Measurements from ENCODE around the gene ANKRD33B. TPM values are rescaled to one million over a fixed set of nuclear protein-coding genes. Genes with fewer than 3 reads are reported as not detected.
A peak's percentile ranks its signal among the peaks of the same experiment; 100 is the strongest.
"Not testable (repeated sequence)": the region's sequence is repeated elsewhere in the genome, so short reads cannot be mapped to it uniquely, and the experiment has no call there.

The ANKRD33B gene
- total and polyA plus RNA-seq, 2 donors (not counting 1 experiment from before 2014, with no cell fraction given), result 7.7 to 7.8 TPM

DNA sequence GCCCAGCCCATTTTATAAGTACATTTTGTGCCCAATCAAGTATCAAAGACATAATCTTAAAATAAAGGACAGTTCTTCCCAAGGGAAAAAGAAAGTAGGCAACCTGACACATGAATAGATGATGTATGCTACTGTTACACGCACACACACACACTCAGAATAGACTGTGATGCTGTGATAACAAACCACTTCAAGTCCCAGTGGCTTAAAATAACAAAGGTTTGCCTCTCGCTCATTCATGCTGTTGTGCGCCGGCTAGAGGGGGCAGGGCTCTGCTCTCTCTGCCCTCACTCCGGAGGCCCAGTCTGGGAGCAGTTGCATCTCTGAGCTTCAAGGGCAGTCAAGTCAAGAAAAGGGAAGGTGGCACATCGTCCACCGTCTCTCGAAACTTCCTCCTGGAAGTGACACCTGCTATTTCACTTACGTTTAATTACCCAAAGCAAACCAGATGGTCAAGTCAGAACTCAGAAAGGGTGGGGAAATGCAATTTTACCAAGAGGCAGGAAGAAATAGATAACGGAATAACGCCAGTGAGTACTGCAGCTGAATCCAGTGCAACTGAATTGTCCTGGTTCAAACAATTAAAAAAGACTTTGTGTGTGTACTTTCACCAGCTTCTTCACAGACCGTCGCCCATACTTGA is 43.3 kb downstream of the ANKRD33B start:
- Histone ChIP-seq H3K4me3 (replicated peaks in 1 of 4; ENCODE audit: control extremely low read depth in 1 of 4, insufficient read depth in 1 of 4, low read depth in 3 of 4, low read length in 4 of 4) (no peak overlapping the region), H3K36me3 (ENCODE audit: control insufficient read depth, insufficient read depth, low read length) (no peaks in the 10 kb centered on the region), H4K20me1 (ENCODE audit: control insufficient read depth, extremely low read depth, insufficient read depth, low read length) (no peaks in the 10 kb centered on the region), H3K27me3 (ENCODE audit: control insufficient read depth, insufficient read depth, low read length) (no peaks in the 10 kb centered on the region), H3K9ac (ENCODE audit: insufficient read depth, low read length) (no peak overlapping the region), H2AFZ (ENCODE audit: low read length) (no peak overlapping the region), H3K79me2 (ENCODE audit: control insufficient read depth, insufficient read depth, low read length) (no peaks in the 10 kb centered on the region), H3K27ac (ENCODE audit: insufficient read depth, low read length) (peak overlapping the region; percentile 4), H3K4me1 (ENCODE audit: control insufficient read depth, extremely low read depth, insufficient read depth, low read length) (peaks cover 8% of the 10 kb centered on the region), H3K4me2 (ENCODE audit: extremely low read depth, insufficient read depth, low read length) (no peak overlapping the region), H3K9me3 (ENCODE audit: control insufficient read depth, insufficient read depth, low read depth, low read length) (no peaks in the 10 kb centered on the region)
- peak; percentile 79 to 89 for DNase-seq (ENCODE audit: low read depth in 2 of 2)
- TF ChIP-seq, protein P1, sequence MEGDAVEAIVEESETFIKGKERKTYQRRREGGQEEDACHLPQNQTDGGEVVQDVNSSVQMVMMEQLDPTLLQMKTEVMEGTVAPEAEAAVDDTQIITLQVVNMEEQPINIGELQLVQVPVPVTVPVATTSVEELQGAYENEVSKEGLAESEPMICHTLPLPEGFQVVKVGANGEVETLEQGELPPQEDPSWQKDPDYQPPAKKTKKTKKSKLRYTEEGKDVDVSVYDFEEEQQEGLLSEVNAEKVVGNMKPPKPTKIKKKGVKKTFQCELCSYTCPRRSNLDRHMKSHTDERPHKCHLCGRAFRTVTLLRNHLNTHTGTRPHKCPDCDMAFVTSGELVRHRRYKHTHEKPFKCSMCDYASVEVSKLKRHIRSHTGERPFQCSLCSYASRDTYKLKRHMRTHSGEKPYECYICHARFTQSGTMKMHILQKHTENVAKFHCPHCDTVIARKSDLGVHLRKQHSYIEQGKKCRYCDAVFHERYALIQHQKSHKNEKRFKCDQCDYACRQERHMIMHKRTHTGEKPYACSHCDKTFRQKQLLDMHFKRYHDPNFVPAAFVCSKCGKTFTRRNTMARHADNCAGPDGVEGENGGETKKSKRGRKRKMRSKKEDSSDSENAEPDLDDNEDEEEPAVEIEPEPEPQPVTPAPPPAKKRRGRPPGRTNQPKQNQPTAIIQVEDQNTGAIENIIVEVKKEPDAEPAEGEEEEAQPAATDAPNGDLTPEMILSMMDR (conservative IDR thresholded peaks at IDR 0.05 in 1 of 2, IDR thresholded peaks at IDR 0.05 in 1 of 2; ENCODE audit: low read depth in 1 of 2, low read length in 2 of 2), result no peak
- no peak for TF ChIP-seq EZH2 (IDR thresholded peaks at IDR 0.05; ENCODE audit: low read length, missing control alignments)

DNA sequence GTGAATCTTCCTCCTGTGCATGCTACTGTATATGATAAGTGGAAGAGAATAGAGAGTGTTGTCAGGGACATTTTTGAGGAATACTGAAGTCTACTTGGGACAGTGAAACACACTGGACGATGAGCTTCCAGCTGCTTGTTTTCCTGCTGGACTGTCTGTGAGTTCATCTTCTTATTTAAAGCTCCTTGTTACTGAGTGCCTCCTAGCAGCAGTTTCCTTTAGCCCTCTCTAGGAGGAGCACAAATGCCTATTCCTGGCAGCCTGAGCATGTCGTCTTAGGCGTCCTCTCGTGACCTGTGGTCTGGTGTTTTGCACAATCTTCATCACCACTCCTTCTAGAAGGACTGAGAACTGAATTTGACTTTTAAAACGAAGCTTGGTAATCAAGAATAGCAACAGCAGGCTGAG is 43.8 kb downstream of the ANKRD33B start:
- H2AFZ ChIP-seq (ENCODE audit: low read length), result no peak overlapping the region
- peak; percentile 52 to 90 for DNase-seq (ENCODE audit: low read depth in 2 of 2)
- H3K36me3 ChIP-seq (ENCODE audit: control insufficient read depth, insufficient read depth, low read length), result no peaks in the 10 kb centered on the region
- no peak overlapping the region for H3K4me3 ChIP-seq (replicated peaks in 1 of 4; ENCODE audit: control extremely low read depth in 1 of 4, insufficient read depth in 1 of 4, low read depth in 3 of 4, low read length in 4 of 4)
- no peaks in the 10 kb centered on the region for H3K79me2 ChIP-seq (ENCODE audit: control insufficient read depth, insufficient read depth, low read length)
- peaks cover 8% of the 10 kb centered on the region for H3K4me1 ChIP-seq (ENCODE audit: control insufficient read depth, extremely low read depth, insufficient read depth, low read length)
- H3K27ac ChIP-seq (ENCODE audit: insufficient read depth, low read length), result peak overlapping the region; percentile 4
- no peak overlapping the region for H3K4me2 ChIP-seq (ENCODE audit: extremely low read depth, insufficient read depth, low read length)
- no peaks in the 10 kb centered on the region for H3K9me3 ChIP-seq (ENCODE audit: control insufficient read depth, insufficient read depth, low read depth, low read length)
- TF ChIP-seq, protein P1 (conservative IDR thresholded peaks at IDR 0.05 in 1 of 2, IDR thresholded peaks at IDR 0.05 in 1 of 2; ENCODE audit: low read depth in 1 of 2, low read length in 2 of 2), result peak; percentile 28 to 50
- TF ChIP-seq EZH2 (IDR thresholded peaks at IDR 0.05; ENCODE audit: low read length, missing control alignments), result no peak
- H3K9ac ChIP-seq (ENCODE audit: insufficient read depth, low read length), result no peak overlapping the region
- H3K27me3 ChIP-seq (ENCODE audit: control insufficient read depth, insufficient read depth, low read length), result no peaks in the 10 kb centered on the region
- H4K20me1 ChIP-seq (ENCODE audit: control insufficient read depth, extremely low read depth, insufficient read depth, low read length), result no peaks in the 10 kb centered on the region

DNA sequence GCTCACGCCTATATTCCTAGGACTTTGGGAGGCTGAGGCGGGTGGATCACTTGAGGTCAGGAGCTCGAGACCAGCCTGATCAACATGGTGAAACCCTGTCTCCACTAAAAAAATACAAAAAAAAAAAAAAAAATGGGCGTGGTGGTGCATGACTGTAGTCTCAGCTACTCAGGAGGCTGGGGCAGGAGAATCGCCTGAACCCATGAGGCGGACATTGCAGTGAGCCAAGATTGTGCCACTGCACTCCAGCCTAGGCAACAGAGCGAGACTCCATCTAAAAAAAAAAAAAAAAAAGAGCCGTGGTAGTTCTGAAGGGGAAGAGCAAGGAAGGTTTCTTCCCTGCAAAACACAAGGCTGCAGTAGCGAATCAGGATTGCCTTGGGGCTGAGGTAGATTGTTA is 44.2 kb downstream of the ANKRD33B start:
- not testable (repeated sequence) for H3K9me3 ChIP-seq (ENCODE audit: control insufficient read depth, insufficient read depth, low read depth, low read length); H3K9ac ChIP-seq (ENCODE audit: insufficient read depth, low read length); H3K4me3 ChIP-seq (replicated peaks in 1 of 4; ENCODE audit: control extremely low read depth in 1 of 4, insufficient read depth in 1 of 4, low read depth in 3 of 4, low read length in 4 of 4); H3K27ac ChIP-seq (ENCODE audit: insufficient read depth, low read length); H3K79me2 ChIP-seq (ENCODE audit: control insufficient read depth, insufficient read depth, low read length); H3K4me2 ChIP-seq (ENCODE audit: extremely low read depth, insufficient read depth, low read length); H3K4me1 ChIP-seq (ENCODE audit: control insufficient read depth, extremely low read depth, insufficient read depth, low read length); DNase-seq (ENCODE audit: low read depth in 2 of 2); H3K27me3 ChIP-seq (ENCODE audit: control insufficient read depth, insufficient read depth, low read length); H4K20me1 ChIP-seq (ENCODE audit: control insufficient read depth, extremely low read depth, insufficient read depth, low read length); H2AFZ ChIP-seq (ENCODE audit: low read length); H3K36me3 ChIP-seq (ENCODE audit: control insufficient read depth, insufficient read depth, low read length)

All from fibroblast of lung (primary cell).